HG02870 (cell line): ENCODE data around the gene OVAAL.
"Not testable (repeated sequence)": the region's sequence is repeated elsewhere in the genome, so short reads cannot be mapped to it uniquely, and the experiment has no call there.

Experiments
- ATAC-seq: cut with Tn5 transposase; IDR thresholded peaks from one replicate; pipeline ENCODE4 v1.9.1; 2021; ENCODE audit warnings: mild to moderate bottlenecking, moderate library complexity; ENCODE audit not compliant: unreplicated experiment

OVAAL gene

GRCh38 chr1:180540697-180541594, 17.8 kb upstream of the OVAAL start:
- no peak for ATAC-seq

DNA sequence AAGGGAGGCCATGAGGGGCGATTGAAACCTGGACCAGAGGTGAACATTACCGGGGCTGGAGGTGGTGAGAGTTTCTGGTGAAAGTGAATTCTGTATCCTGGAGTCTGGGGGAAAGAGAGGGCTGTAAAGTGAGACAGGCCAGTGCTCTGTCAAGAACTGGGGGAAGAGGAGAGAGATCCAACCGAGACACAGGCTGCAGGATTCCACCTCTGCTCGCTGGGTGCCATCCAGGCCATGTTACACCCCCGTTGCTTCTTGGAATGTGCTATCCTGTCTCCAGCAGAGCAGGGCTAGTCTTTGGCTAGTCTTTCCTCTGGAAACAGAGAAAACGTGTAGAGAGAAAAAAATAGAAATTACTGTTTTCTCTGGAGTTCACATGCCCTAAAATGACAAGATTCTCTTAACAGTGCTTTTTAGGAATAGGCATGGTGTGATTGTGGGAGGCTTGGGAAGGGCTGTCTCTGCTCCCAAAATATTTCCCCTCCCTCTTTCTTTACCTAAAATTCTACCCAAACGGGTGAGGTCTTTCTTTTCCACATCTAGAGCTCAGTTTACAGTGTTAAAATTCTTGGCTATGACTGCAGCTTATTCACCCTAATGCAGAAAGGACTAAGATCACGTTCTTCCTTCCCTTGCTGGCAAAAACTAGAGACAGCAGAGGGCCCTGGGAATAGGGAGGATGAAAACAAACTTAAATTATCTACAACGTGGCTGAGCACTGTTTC, 16.5 kb upstream of the OVAAL start:
- ATAC-seq = no peak

DNA sequence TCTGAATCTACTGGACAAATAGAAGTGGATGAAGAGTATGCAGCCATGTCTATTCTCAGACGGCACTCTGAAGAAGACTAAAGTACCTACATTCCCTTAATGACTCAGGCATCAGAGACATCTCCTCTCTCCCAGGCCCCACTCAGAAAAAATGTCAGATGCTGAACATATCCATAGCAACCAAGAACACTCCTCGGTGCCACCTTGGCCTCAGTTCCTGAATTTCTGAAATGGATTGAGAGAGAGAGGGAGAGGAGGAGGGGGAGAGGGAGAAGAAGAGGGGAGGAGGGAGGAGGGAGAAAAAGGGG, 16.0 kb upstream of the OVAAL start:
- ATAC-seq = no peak

DNA sequence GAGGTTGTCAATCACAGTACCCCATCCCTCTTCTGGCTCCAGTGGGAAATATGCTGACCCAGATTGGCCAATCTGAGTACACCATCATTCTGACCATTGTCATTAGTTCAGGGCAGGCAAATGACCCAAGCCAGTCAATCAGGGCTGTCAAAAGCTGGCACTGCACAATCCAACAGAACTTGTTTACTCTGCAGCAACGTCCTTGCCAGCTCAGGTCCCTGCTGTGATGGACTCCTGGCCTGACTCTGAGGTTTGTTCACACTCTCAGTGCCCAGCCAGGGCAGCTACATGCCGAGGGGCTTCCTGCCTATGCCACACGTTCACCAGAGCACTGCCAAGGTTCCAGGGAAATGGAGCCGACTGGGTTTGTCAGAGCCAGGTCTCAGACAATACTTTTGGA, 14.7 kb upstream of the OVAAL start:
- ATAC-seq = no peak

- no peak for ATAC-seq
Observed at GRCh38 chr1:180545991-180546390, 12.8 kb upstream of the OVAAL start.

DNA sequence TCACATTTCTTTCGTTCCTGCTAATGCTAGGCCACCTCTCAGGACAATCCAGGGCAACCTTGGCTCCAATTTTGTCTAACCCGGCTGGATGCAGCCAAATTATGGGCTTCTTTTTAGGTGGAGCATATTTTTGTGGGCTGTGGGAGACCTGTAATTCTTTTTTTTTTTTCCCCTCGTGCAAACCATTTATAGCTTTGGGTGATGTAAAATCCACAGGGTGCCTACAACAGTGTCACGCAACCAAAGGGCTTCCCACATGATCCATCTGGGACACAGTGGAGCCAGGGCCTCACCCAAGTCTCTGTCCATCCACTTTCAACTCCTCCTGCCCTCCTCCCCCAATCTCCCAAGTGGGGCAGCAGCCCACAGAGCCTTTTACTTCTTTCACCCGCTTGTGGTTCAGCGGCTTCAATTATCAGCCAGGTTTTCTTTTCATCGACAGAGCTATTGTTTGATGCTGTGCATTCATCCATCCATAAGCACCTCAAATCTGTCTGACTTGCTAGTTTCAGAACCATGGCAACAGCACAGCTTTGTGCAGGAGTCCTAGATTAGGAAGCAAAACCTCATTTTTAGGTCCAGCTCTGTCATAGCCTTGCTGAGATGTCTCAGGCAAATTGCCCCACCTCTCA, 10.0 kb upstream of the OVAAL start:
- no peak for ATAC-seq

DNA sequence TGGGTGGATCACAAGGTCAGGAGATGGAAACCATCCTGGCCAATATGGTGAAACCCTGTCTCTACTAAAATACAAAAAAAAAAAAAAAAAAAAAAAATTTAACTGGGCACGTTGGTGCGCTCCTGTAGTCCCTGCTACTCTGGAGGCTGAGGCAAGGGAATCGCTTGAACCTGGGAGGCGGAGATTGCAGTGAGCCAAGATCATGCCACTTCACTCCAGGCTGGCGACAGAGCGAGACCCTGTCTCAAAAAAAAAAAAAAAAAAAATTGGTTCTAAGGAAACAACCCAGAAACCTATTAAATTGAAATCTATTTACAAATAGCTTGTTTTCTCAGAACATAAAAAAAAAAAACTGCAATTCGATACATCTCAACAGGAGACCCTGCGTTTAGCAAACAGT, 9.0 kb upstream of the OVAAL start:
- ATAC-seq = not testable (repeated sequence)

GRCh38 chr1:180550241-180550640, 8.5 kb upstream of the OVAAL start:
- no peak for ATAC-seq

GRCh38 chr1:180551997-180552396, 6.8 kb upstream of the OVAAL start:
- no peak for ATAC-seq

DNA sequence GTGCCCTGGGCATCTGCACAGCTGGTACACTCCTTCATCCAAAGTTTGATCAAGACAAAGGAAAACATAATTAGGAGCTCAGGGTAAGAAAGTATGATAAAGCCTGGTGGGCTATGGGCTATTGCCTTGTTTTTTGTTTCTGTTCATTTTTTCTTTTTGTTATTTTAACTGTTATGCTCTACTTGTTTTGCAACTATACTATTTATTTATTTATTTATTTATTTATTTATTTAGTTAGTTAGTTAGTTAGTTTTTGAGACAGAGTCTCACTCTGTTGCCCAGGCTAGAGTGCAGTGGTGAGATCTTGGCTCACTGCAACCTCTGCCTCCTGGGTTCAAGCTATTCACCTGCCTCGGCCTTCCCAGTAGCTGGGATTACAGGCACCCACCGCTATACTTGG, 5.7 kb upstream of the OVAAL start:
- not testable (repeated sequence) for ATAC-seq

GRCh38 chr1:180555411-180555810, 3.4 kb upstream of the OVAAL start:
- ATAC-seq = no peak

- ATAC-seq = no peak
Observed at GRCh38 chr1:180560200-180560867, 1.6 kb downstream of the OVAAL start.

DNA sequence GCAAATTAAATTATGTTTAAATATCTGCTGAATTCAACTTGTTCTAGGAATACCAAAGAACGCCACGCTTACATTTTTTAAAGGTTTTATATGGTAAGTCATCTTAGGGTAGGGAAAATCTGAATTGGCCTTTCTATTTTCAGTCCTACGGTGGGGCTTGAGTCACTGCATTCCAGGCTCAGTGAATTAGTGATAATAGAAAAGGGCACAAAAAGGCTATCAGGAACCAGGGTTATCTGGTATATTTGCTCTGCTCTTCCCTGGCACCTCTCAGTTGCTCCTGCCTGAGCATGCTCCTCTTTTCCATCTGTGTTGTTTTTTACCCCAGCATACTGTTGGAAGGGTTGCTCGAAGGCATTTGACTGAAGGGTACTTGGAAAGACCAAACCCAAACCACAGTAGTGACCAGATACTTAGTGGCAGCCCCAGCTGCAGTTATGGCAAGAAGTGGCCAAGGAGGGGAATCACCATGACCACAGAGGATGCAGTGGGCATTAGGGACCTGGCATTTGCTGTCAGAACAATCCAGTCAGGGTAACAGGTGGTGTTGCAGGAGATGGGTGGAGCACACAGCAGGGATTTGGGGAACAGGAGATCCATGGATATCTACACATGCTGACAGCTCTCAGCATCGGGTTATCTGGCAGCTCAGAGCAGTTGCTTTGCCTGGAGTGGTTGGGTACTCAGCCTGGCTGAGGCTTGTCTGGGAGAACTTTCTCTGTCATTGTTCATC, 2.3 kb downstream of the OVAAL start:
- ATAC-seq = no peak

- ATAC-seq = no peak
Observed at GRCh38 chr1:180562640-180563025, 3.9 kb downstream of the OVAAL start.

- no peak for ATAC-seq
Observed at GRCh38 chr1:180563026-180563827, 4.5 kb downstream of the OVAAL start.

DNA sequence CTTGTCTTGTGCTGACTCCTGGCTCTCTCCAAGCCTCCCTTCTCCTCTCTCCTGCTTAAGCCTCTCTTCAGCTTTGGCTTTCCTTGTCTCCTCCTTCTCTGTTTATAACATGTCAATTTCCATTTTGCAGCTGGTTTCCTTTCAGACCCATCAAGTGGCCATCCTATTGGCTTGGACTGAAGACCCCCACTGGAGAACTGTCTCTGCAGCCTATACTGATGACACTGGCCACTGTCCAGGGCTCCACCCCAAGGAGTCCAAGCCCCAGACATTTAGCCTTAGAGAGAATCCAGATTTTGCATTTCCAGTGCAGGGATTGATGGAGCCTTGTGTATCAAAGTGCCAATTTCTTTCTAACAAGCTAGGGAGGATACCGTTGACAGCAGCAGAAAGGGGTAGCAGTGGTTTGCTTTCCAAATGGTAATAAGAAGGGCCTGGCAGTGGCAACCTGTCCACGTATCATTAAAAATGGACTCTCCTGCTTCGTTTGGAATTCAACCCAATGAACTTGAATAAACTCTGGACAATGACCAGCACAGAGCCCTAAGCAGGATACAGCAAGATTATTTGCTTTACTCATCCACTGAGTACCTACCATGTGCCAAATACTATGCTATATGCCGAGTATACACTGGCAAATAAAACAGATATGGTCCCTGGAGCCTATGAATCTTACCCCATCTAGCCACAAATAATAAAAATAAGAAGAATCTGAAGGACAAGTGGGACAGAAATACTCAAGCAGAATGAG, 6.5 kb downstream of the OVAAL start:
- ATAC-seq = no peak

- ATAC-seq = no peak
Observed at GRCh38 chr1:180566026-180566425, 7.3 kb downstream of the OVAAL start.

- ATAC-seq = no peak
Observed at GRCh38 chr1:180566495-180566894, 7.7 kb downstream of the OVAAL start.

GRCh38 chr1:180567654-180568053, 8.9 kb downstream of the OVAAL start:
- no peak for ATAC-seq
